Measurements from ENCODE around the gene PRKCE. TPM values are rescaled to one million over a fixed set of nuclear protein-coding genes. Genes with fewer than 3 reads are reported as not detected.

Gene PRKCE
- total RNA-seq, 1 experiment from 2014 or later = 14.8 TPM

GRCh38 chr2:46002947-46003346, 351.5 kb downstream of the PRKCE start:
- POLR2A ChIA-PET = no interaction called here
- Histone ChIP-seq H3K79me2 (ENCODE audit: insufficient read depth, low read length) (no peaks in the 10 kb centered on the region), H3K36me3 (ENCODE audit: control insufficient read depth in 1 of 2, insufficient read depth in 2 of 2, low read length in 2 of 2) (no peaks in the 10 kb centered on the region), H3K9me2 (ENCODE audit: insufficient read depth) (no peaks in the 10 kb centered on the region), H3K27me3 (ENCODE audit: insufficient read depth, low read length) (no peaks in the 10 kb centered on the region), H3K4me2 (ENCODE audit: low read length) (no peak overlapping the region), H2AFZ (ENCODE audit: low read depth, low read length, poor library complexity, severe bottlenecking) (no peak overlapping the region), H4K20me1 (ENCODE audit: insufficient read depth) (no peaks in the 10 kb centered on the region), H3K4me3 (replicated peaks in 1 of 2; ENCODE audit: low read depth in 1 of 2, low read length in 2 of 2) (no peak overlapping the region), H3K9ac (ENCODE audit: low read length) (no peak overlapping the region), H3K4me1 (ENCODE audit: control insufficient read depth in 1 of 2, insufficient read depth in 2 of 2, low read length in 2 of 2) (peaks cover 0 to 4% of the 10 kb centered on the region in 2 experiments; a peak in 1 of 4 replicates), H3K9me3 (ENCODE audit: control insufficient read depth in 1 of 2, insufficient read depth in 1 of 2, low read depth in 1 of 2, low read length in 2 of 2) (no peaks in the 10 kb centered on the region), H3K27ac (ENCODE audit: low read depth, low read length) (no peak overlapping the region)
- no TSS peak for BruUV-seq (replicated peaks)
- intact Hi-C loops (cut with micrococcal nuclease) = no loop called here
- CTCF ChIA-PET = interaction anchor here (1.5 kb wide), 1 partner anchor 9 kb away, joined by 9 read pairs; no protein-coding TSS in a partner anchor
- ATAC-seq (no peak), DNase-seq (ENCODE audit: low read depth, low spot score) (no peak)
- RAD21 ChIA-PET (ENCODE audit: low non-redundant PET in 1 of 2, low total read pairs in 2 of 2, uncharacterized antibody in 2 of 2, unreplicated experiment in 2 of 2) = no interaction called here
- no peak for TF ChIP-seq ELF1 (IDR thresholded peaks at IDR 0.05; ENCODE audit: borderline replicate concordance, low read depth)
- TF ChIP-seq CTCF (IDR thresholded peaks at IDR 0.05 in 2 of 3, conservative IDR thresholded peaks at IDR 0.05 in 1 of 3; ENCODE audit: borderline replicate concordance in 1 of 3, insufficient read depth in 1 of 3, low read depth in 2 of 3, low read length in 2 of 3) = no peak
- TF ChIP-seq FOSL1 (IDR thresholded peaks at IDR 0.05; ENCODE audit: low read depth) = no peak
- no peak for TF ChIP-seq ZNF274 (IDR thresholded peaks at IDR 0.05; ENCODE audit: low read depth, low read length)
- no peak for TF ChIP-seq MAX (IDR thresholded peaks at IDR 0.05)
- TF ChIP-seq ZBTB33 (IDR thresholded peaks at IDR 0.05; ENCODE audit: extremely low read depth, insufficient replicate concordance, low read length) = no peak
- TF ChIP-seq SRF (IDR thresholded peaks at IDR 0.05; ENCODE audit: low read depth) = no peak
- no peak for TF ChIP-seq EZH2phosphoT487 (IDR thresholded peaks at IDR 0.05; ENCODE audit: borderline replicate concordance)
- no peak for TF ChIP-seq ATF3 (IDR thresholded peaks at IDR 0.05)
- TF ChIP-seq CBX3 (IDR thresholded peaks at IDR 0.05; ENCODE audit: low read depth) = no peak
- TF ChIP-seq SP1 (IDR thresholded peaks at IDR 0.05; ENCODE audit: low read depth) = no peak
- TF ChIP-seq POLR2A (IDR thresholded peaks at IDR 0.05; ENCODE audit: borderline replicate concordance, extremely low read depth, insufficient read depth, insufficient read length) = no peak
- no peak for TF ChIP-seq ZFX (IDR thresholded peaks at IDR 0.05)
- TF ChIP-seq TCF7L2 (IDR thresholded peaks at IDR 0.05; ENCODE audit: borderline replicate concordance, extremely low read depth, insufficient read depth, insufficient read length) = no peak
- TF ChIP-seq CEBPB (IDR thresholded peaks at IDR 0.05; ENCODE audit: low read depth) = no peak
